Measurements from ENCODE around the gene ZNF346. TPM values are rescaled to one million over a fixed set of nuclear protein-coding genes. Genes with fewer than 3 reads are reported as not detected.

ZNF346 gene
- total RNA-seq, 1 donor from 2014 or later, result 27.1 TPM

- intact Hi-C loops (cut with DNase I), result no loop called here
- DNase-seq (ENCODE audit: low spot score), result no peak
- ATAC-seq, result no peak
These were observed 81.2 kb downstream of the ZNF346 start for GRCh38 chr5:177103523-177104253.

- DNase-seq (ENCODE audit: low spot score) (no peak), ATAC-seq (no peak)
- intact Hi-C loops (cut with DNase I), result no loop called here
These were observed 83.4 kb downstream of the ZNF346 start for GRCh38 chr5:177105691-177106476.

DNA sequence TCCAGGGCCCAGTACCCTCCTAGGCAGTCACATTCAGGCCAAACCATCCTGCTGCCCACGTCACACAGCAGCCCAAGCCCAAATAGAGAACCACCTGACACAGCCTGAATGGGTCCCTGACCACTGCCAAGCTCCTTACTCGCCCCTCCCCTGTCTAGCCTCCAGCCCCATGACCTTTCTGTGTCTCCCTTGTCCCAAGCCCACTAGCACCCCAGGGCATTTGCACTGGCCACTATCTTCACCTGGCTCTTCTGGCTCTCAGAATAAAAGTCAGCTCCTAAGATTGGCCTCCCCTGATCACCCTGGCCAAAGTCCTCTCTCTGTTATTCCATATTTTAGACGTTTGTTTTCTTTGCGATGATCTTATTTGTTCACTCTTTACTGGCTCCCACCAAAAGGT is 84.7 kb downstream of the ZNF346 start:
- DNase-seq (ENCODE audit: low spot score), result no peak
- intact Hi-C loops (cut with DNase I), result no loop called here
- no peak for ATAC-seq

DNA sequence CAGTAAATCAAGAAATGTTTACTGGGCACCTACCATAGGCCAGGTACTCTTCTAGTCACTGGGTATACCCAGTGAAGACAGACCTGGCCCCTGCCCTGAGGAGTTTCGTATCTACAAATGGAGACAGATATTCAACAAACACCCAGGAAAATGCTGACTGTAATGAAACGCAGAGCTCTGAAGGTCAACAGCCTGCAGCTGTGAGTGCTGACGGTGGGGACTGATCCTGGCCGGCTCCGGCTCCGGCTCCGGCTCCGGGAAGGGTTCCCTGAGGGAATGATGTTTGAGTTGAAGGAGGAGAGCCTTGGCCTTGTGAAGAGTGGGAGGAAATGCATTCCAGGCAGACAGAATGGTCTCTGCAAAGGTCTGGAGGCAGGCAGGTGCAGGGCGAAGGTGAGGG is 87.3 kb downstream of the ZNF346 start:
- ATAC-seq (peak; percentile 35), DNase-seq (ENCODE audit: low spot score) (no peak)
- intact Hi-C loops (cut with DNase I), result no loop called here

- no peak for DNase-seq (ENCODE audit: low spot score)
- ATAC-seq, result peak; percentile 32
- intact Hi-C loops (cut with DNase I), result no loop called here
These were observed 89.4 kb downstream of the ZNF346 start for GRCh38 chr5:177111720-177112394.

GRCh38 chr5:177112589-177113220 is 90.2 kb downstream of the ZNF346 start:
- no peak for DNase-seq (ENCODE audit: low spot score)
- intact Hi-C loops (cut with DNase I), result no loop called here
- ATAC-seq, result no peak

DNA sequence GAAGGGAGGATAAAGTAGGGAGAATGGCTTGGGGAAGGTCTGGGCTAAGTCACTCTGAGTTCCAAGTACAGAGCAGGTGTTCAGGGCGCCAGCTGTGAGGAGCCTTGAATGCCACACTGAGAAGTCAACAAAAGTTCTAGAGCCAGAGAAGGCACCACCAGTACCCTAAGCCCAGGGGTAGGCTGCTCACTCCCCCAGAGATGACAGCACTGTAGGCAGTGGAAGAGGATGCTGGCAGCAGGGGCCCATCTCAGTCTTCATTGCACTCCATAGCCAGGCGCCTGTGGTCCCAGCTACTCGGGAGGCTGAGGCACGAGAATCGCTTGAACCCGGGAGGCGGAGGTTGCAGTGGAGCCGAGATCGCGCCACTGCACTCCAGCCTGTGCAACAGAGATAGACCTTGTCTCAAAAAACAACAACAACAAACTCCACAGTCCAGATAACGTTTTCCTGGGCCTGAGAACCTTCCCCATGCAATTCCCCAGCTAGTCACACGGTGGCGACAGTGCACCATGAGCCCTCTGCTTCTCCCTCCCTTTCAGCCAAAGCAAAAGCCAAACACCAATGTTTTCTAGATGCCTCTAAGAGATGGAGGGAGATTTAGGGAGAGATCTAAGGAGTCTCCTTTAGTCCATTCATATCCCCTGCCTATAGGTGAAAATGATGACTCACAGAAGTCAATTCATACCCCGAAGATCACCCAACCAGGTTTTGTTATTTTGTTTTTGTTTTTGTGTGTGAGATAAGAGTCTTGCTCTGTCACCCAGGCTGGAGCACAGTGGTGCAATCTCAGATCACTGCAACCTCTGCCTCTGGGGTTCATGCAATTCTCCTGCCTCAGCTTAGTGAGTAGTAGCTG is 91.3 kb downstream of the ZNF346 start:
- DNase-seq (ENCODE audit: low spot score) (peak; percentile 88), ATAC-seq (peak; percentile 53)

GRCh38 chr5:177116631-177117373 is 94.3 kb downstream of the ZNF346 start:
- DNase-seq (ENCODE audit: low spot score), result peak; percentile 95
- intact Hi-C loops (cut with DNase I), result no loop called here
- peak; percentile 99 for ATAC-seq

More for the DNA sequence above, 91.3 kb downstream of the ZNF346 start:
- intact Hi-C loops (cut with DNase I), result no loop called here

DNA sequence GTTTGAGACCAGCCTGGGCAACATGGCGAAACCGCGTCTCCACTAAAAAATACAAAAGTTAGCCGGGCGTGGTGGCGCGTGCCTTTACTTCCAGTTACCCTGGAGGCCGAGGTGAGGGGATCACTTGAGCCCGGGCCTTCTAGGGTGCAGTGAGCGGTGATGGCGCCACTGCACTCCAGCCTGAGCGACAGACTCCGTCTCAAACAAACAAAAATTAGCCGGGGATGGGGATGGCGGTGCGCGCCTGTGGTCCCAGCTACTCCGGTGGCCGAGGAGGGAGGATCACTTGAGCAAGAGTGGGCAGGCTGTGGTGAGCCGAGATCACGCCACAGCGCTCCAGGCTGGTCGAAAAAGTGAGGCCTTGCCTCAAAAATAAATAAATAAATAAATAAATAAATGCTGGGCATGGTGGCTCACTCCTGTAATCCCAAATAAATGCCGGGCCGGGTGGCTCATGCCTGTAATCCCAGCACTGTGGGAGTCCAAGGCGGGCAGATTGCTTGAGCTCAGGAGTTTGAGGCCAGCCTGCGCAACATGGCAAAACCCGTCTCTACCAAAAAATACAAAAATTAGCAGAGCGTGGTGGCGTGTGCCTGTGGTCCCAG is 95.0 kb downstream of the ZNF346 start:
- ATAC-seq (no peak), DNase-seq (ENCODE audit: low spot score) (no peak)
- intact Hi-C loops (cut with DNase I), result no loop called here

DNA sequence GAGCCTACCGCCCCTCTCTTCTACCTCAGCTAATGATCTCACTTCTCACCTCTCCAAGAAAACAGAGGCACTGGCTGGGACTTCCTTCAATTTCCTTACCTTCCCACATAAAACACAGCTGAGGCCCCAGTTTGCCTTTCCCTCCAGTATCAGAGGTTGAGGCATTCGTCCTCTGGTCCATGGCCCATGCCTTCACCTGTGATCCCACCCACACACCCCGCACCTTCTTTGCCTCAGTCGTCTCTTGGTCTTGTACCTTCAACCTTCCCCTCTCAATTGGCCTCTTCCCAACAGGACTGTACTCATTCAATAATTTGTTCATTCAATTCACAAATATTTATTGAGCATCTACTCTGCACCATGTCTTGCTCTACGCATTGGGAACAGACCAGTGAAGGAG is 100.1 kb downstream of the ZNF346 start:
- DNase-seq (ENCODE audit: low spot score) (no peak), ATAC-seq (no peak)
- intact Hi-C loops (cut with DNase I), result no loop called here

GRCh38 chr5:177123789-177124485 is 101.4 kb downstream of the ZNF346 start:
- no peak for DNase-seq (ENCODE audit: low spot score)
- no peak for ATAC-seq
- intact Hi-C loops (cut with DNase I), result no loop called here

GRCh38 chr5:177124486-177124991 is 102.0 kb downstream of the ZNF346 start:
- intact Hi-C loops (cut with DNase I), result no loop called here
- no peak for ATAC-seq
- no peak for DNase-seq (ENCODE audit: low spot score)

GRCh38 chr5:177126771-177127170 is 104.3 kb downstream of the ZNF346 start:
- DNase-seq (ENCODE audit: low spot score) (no peak), ATAC-seq (no peak)
- intact Hi-C loops (cut with DNase I), result loop anchor here (5.0 kb wide), 1 partner anchor 176 kb away; the partner anchor contains the start of genes PRELID1 and RAB24

DNA sequence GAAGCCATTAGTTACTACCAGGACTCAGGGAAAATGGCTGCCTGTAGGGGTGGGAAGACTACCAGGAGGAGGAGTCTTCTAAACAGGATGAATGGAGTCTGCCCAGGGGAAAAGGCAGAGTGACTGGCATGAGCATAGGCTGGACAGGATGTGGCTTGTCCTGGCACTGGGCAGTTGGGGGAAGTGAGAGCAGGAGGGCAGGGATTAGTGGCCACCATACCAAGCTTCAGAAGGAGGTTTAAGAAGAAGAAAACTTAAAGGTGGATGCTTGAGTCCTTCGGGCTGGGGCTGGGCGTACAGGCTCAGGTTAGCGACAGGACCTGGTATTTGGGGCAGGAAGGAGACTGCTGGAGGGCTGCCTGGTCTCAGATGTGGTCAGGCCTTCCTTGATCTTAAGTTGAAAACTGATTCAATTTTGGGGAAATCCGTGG is 106.1 kb downstream of the ZNF346 start:
- peak; percentile 42 for DNase-seq (ENCODE audit: low spot score)

DNA sequence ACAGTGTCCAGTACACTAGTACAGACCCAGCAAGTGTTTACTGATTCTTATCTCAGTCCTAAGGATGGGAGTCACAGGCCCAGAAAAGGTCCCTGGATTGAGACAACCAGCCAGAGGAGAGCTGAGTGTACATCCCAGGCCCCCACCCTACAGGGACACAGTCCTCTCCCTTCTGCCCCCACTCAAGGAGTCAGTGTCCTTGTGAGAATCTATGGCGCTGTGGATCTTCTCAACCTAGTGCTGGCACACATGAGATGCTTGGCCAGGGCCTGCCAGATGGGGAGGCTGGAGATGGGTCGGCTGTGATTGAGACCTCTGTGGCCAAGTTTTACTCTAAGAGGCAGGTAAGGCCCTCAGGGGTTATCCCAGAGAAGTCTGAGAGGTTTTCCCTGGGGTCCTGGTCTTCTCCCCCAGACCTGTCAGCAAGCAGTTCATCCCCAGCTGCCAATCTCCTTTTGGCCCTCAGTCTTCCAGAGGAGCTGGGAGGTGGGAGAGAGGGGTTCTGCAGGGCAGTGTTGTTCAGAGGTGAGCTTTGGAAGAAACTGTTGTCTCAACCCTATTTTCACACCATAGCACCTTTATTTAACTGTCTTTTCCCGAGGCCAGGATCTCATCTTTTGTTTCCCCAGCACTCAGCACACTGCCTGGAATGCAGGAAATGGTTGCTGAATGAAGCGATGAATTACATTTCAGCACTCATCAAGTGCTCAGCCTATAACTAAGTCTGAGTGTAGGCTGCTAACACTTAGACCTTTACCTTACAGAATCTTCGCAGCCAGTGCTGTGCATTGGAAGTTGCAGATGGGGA is 107.9 kb downstream of the ZNF346 start:
- ATAC-seq, result no peak
- intact Hi-C loops (cut with DNase I), result no loop called here

More for the DNA sequence above, 106.1 kb downstream of the ZNF346 start:
- intact Hi-C loops (cut with DNase I), result loop anchor here (5.0 kb wide), 1 partner anchor 174 kb away; the partner anchor contains the start of genes PRELID1 and RAB24
- ATAC-seq, result no peak

More for the DNA sequence above, 107.9 kb downstream of the ZNF346 start:
- DNase-seq (ENCODE audit: low spot score), result no peak
